Esophagus muscularis mucosa (tissue), 4 donors: ENCODE results near the gene CMYA5. TPM values are rescaled to one million over a fixed set of nuclear protein-coding genes. Genes with fewer than 3 reads are reported as not detected.
A peak's percentile ranks its signal among the peaks of the same experiment; 100 is the strongest.

Experiments used
- DNase-seq: peaks from one replicate; pipeline ENCODE4 v3.0.0-alpha.2; 2017; ENCODE audit errors: extremely low spot score
- H3K27ac ChIP-seq, 4 donors: fragments of 200-600 bp; sonication (generic); replicated peaks in 1 of 4; 1 replicate in 3 of 4; 2 replicates in 1 of 4; pipeline ENCODE4 v1.5.1; 2016 to 2019; ENCODE audit warnings: mild to moderate bottlenecking in 1 of 4
- H3K27me3 ChIP-seq, 4 donors: fragments of 200-600 bp; sonication (generic); one replicate each; pipeline versions ENCODE4 v1.5.1 to v1.6.0; 2016 to 2019
- H3K36me3 ChIP-seq, 4 donors: fragments of 200-600 bp; sonication (generic); one replicate each; pipeline ENCODE4 v1.5.1; 2016 to 2019
- H3K4me1 ChIP-seq, 4 donors: fragments of 200-600 bp; sonication (generic); one replicate each; pipeline ENCODE4 v1.5.1; 2016 to 2019
- H3K4me3 ChIP-seq, 4 donors: fragments of 200-600 bp; sonication (generic); 1 replicate in 2 of 4; 2 replicates in 2 of 4; pipeline ENCODE4 v1.5.1; 2016 to 2019; ENCODE audit warnings: mild to moderate bottlenecking in 4 of 4, moderate library complexity in 1 of 4
- H3K9me3 ChIP-seq, 4 donors: fragments of 200-600 bp; sonication (generic); 1 replicate in 3 of 4; 2 replicates in 1 of 4; pipeline ENCODE4 v1.5.1; 2016 to 2019
- EP300 ChIP-seq: sonication (generic); formaldehyde crosslinking; IDR thresholded peaks from one replicate; pipeline ENCODE4 v1.6.1; 2017; ENCODE audit warnings: antibody characterized with exemption
- POLR2A ChIP-seq: fragments of 450-650 bp; IDR thresholded peaks from one replicate; pipeline ENCODE4 v1.6.1; 2017; ENCODE audit warnings: antibody characterized with exemption, moderate library complexity, mild to moderate bottlenecking, low read depth
- POLR2AphosphoS5 ChIP-seq, 2 donors: sonication (generic); formaldehyde crosslinking; IDR thresholded peaks; one replicate each; pipeline ENCODE4 v1.6.1; 2017; ENCODE audit warnings: antibody characterized with exemption in 2 of 2
- WGBS: methylation state at CpG from one replicate; pipeline ENCODE4 v1.1.5; 2018; 5-methylcytosine and 5-hydroxymethylcytosine counted together
- intact Hi-C: fragments of 100-400 bp; cut with DNase I; formaldehyde crosslinking; loops from one replicate; pipeline ENCODE4 v1.15.1; 2023
- total RNA-seq, 4 donors: library from RNA; depleted of rRNA; stranded (reverse); fragments of >200 nt; gene quantifications; one replicate each; pipeline versions ENCODE4 v1.1.0 to v1.2.1, GENCODE V29; 2016
- TF ChIP-seq, protein P1 (sequence below), 3 experiments: fragments of 200-600 bp in 2 of 3; fragments of 450-650 bp in 1 of 3; sonication (generic) in 2 of 3; IDR thresholded peaks; one replicate each; pipeline ENCODE4 v1.5.1; 2017 to 2019; ENCODE audit warnings: antibody characterized with exemption in 3 of 3, mild to moderate bottlenecking in 2 of 3, moderate library complexity in 1 of 3

Gene CMYA5
- total RNA-seq, 4 donors from 2014 or later, result 4.2 to 8.4 (median 4.9) TPM

GRCh38 chr5:79803007-79803406 lies 113.4 kb downstream of the CMYA5 start:
- no peak for TF ChIP-seq EP300
- TF ChIP-seq, protein P1, sequence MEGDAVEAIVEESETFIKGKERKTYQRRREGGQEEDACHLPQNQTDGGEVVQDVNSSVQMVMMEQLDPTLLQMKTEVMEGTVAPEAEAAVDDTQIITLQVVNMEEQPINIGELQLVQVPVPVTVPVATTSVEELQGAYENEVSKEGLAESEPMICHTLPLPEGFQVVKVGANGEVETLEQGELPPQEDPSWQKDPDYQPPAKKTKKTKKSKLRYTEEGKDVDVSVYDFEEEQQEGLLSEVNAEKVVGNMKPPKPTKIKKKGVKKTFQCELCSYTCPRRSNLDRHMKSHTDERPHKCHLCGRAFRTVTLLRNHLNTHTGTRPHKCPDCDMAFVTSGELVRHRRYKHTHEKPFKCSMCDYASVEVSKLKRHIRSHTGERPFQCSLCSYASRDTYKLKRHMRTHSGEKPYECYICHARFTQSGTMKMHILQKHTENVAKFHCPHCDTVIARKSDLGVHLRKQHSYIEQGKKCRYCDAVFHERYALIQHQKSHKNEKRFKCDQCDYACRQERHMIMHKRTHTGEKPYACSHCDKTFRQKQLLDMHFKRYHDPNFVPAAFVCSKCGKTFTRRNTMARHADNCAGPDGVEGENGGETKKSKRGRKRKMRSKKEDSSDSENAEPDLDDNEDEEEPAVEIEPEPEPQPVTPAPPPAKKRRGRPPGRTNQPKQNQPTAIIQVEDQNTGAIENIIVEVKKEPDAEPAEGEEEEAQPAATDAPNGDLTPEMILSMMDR (IDR thresholded peaks at IDR 0.05), result no peak
- TF ChIP-seq POLR2AphosphoS5 (IDR thresholded peaks at IDR 0.05), result no peak
- TF ChIP-seq POLR2A, result no peak
- Histone ChIP-seq H3K27me3 (no peaks in the 10 kb centered on the region), H3K4me3 (no peak overlapping the region), H3K4me1 (peaks cover 0 to 7% (median 2%) of the 10 kb centered on the region in 4 donors), H3K27ac (no peak overlapping the region), H3K36me3 (peaks cover 0 to 40% (median 11%) of the 10 kb centered on the region in 4 donors), H3K9me3 (no peaks in the 10 kb centered on the region)
- intact Hi-C loops, result no loop called here
- WGBS, result 42% methylated on average over 2 of the region's 2 CpGs
- peak; percentile 66 for DNase-seq

DNA sequence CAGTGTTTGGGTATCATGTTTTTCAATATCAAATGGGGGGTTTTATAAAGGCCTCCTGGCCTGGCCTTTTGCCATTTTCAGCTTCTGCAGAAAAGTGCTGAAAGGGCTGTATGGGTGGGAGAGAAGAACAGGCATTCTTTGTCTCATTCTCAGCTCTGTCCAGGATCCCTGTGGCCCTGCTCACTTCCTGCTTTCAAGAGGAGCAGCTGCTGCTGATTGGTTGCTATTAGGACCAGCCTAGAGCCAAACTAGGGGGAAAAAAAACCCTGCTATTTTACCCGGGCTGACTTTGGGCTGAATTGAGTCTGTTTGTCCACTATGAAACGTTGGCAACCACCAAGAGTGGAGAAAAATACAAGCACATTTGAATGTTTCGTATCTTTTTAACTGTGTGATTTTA lies 117.1 kb downstream of the CMYA5 start:
- H3K4me1 ChIP-seq, result peaks cover 0 to 9% (median 2%) of the 10 kb centered on the region in 4 donors
- no peaks in the 10 kb centered on the region for H3K27me3 ChIP-seq
- H3K9me3 ChIP-seq, result no peaks in the 10 kb centered on the region
- no peak for TF ChIP-seq POLR2A
- TF ChIP-seq POLR2AphosphoS5 (IDR thresholded peaks at IDR 0.05), result no peak
- no peak for TF ChIP-seq EP300
- TF ChIP-seq, protein P1 (IDR thresholded peaks at IDR 0.05), result no peak
- intact Hi-C loops, result no loop called here
- peak; percentile 31 for DNase-seq
- peaks cover 0 to 13% (median 2%) of the 10 kb centered on the region in 4 donors for H3K36me3 ChIP-seq
- 61% methylated on average over 3 of the region's 3 CpGs for WGBS
- H3K4me3 ChIP-seq, result no peak overlapping the region
- H3K27ac ChIP-seq, result no peak overlapping the region

- Histone ChIP-seq H3K4me3 (no peak overlapping the region), H3K4me1 (peaks cover 0 to 4% (median 0%) of the 10 kb centered on the region in 4 donors), H3K9me3 (no peaks in the 10 kb centered on the region), H3K36me3 (no peaks in the 10 kb centered on the region), H3K27me3 (no peaks in the 10 kb centered on the region), H3K27ac (no peak overlapping the region)
- 44% methylated on average over 3 of the region's 3 CpGs for WGBS
- TF ChIP-seq, protein P1 (IDR thresholded peaks at IDR 0.05), result no peak
- TF ChIP-seq EP300 (no peak), POLR2AphosphoS5 (IDR thresholded peaks at IDR 0.05) (no peak), POLR2A (no peak)
- intact Hi-C loops, result no loop called here
- DNase-seq, result no peak
Measured at GRCh38 chr5:79809743-79810142, 120.1 kb downstream of the CMYA5 start.

- TF ChIP-seq POLR2A, result no peak
- no peak for TF ChIP-seq POLR2AphosphoS5 (IDR thresholded peaks at IDR 0.05)
- TF ChIP-seq EP300, result no peak
- TF ChIP-seq, protein P1 (IDR thresholded peaks at IDR 0.05), result no peak
- no peaks in the 10 kb centered on the region for H3K9me3 ChIP-seq
- H3K36me3 ChIP-seq, result no peaks in the 10 kb centered on the region
- intact Hi-C loops, result no loop called here
- no peak overlapping the region for H3K4me3 ChIP-seq
- no peak overlapping the region for H3K27ac ChIP-seq
- WGBS, result 92% methylated on average over 2 of the region's 2 CpGs
- DNase-seq, result no peak
- peaks cover 0 to 4% (median 0%) of the 10 kb centered on the region in 4 donors for H3K4me1 ChIP-seq
- no peaks in the 10 kb centered on the region for H3K27me3 ChIP-seq
Measured at GRCh38 chr5:79811081-79811480, 121.4 kb downstream of the CMYA5 start.

GRCh38 chr5:79811904-79812303 lies 122.3 kb downstream of the CMYA5 start:
- H3K9me3 ChIP-seq, result no peaks in the 10 kb centered on the region
- 95% methylated on average over 3 of the region's 3 CpGs for WGBS
- DNase-seq, result no peak
- intact Hi-C loops, result no loop called here
- no peak overlapping the region for H3K27ac ChIP-seq
- no peak overlapping the region for H3K4me3 ChIP-seq
- no peaks in the 10 kb centered on the region for H3K36me3 ChIP-seq
- peaks cover 0 to 4% (median 0%) of the 10 kb centered on the region in 4 donors for H3K4me1 ChIP-seq
- TF ChIP-seq EP300 (no peak), POLR2AphosphoS5 (IDR thresholded peaks at IDR 0.05) (no peak), POLR2A (no peak)
- TF ChIP-seq, protein P1 (IDR thresholded peaks at IDR 0.05), result no peak
- H3K27me3 ChIP-seq, result no peaks in the 10 kb centered on the region
